NCI-H2227 (cell line): ENCODE results near the gene WASHC1.
"Not testable (repeated sequence)": the region's sequence is repeated elsewhere in the genome, so short reads cannot be mapped to it uniquely, and the experiment has no call there.

ENCODE experiments used
- DNase-seq: peaks from one replicate; lab custom pipeline; 2025; ENCODE audit not compliant: unreplicated experiment; lab: John Stamatoyannopoulos, UW

Gene WASHC1, protein sequence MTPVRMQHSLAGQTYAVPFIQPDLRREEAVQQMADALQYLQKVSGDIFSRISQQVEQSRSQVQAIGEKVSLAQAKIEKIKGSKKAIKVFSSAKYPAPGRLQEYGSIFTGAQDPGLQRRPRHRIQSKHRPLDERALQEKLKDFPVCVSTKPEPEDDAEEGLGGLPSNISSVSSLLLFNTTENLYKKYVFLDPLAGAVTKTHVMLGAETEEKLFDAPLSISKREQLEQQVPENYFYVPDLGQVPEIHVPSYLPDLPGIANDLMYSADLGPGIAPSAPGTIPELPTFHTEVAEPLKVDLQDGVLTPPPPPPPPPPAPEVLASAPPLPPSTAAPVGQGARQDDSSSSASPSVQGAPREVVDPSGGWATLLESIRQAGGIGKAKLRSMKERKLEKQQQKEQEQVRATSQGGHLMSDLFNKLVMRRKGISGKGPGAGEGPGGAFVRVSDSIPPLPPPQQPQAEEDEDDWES

GRCh38 chr9:29356-29755 lies at the start of gene WASHC1:
Gene WASHC1, minus strand, starts transcription at chr9:29456. Its CDS starts 4,457 bp downstream, at chr9:24999.
- not testable (repeated sequence) for DNase-seq

DNA sequence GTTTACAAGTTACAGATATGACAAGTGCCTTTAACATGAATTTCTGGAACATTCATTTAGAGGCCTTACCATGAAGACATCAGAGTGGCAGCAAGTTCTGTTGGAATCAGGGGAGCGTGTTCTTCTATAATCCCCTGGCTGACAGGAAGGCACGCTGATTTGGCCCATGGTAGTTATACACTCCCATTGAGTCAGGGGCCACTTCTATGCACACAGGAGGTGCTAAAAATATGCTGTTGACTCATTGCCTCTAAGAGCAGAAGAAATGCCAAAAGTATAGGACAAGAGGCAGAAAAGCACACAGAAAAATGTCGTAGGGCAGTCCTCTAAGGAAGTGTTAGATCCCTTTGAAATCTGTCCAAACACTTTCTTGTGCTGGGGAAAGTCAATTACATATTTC lies 49.1 kb upstream of the WASHC1 start:
- not testable (repeated sequence) for DNase-seq

DNA sequence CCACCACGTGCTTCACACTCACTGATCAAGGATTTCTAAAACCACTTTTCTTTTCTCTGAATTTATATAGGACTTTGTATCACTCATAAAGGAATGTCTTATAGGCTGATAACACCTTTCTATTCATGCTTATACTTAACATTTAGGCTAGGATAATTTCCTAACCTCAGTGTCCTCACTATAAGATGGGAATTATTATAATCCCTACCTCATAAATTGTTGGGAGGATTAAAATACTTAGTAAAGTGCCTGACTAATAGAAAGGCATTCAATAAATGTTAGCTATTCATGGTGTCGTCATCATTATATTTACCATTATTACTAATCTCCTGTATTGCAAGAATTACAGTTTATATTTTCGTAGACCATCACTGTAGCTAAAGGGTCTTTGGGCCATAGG lies 47.1 kb upstream of the WASHC1 start:
- not testable (repeated sequence) for DNase-seq

GRCh38 chr9:73900-74525 lies 44.8 kb upstream of the WASHC1 start:
- not testable (repeated sequence) for DNase-seq

DNA sequence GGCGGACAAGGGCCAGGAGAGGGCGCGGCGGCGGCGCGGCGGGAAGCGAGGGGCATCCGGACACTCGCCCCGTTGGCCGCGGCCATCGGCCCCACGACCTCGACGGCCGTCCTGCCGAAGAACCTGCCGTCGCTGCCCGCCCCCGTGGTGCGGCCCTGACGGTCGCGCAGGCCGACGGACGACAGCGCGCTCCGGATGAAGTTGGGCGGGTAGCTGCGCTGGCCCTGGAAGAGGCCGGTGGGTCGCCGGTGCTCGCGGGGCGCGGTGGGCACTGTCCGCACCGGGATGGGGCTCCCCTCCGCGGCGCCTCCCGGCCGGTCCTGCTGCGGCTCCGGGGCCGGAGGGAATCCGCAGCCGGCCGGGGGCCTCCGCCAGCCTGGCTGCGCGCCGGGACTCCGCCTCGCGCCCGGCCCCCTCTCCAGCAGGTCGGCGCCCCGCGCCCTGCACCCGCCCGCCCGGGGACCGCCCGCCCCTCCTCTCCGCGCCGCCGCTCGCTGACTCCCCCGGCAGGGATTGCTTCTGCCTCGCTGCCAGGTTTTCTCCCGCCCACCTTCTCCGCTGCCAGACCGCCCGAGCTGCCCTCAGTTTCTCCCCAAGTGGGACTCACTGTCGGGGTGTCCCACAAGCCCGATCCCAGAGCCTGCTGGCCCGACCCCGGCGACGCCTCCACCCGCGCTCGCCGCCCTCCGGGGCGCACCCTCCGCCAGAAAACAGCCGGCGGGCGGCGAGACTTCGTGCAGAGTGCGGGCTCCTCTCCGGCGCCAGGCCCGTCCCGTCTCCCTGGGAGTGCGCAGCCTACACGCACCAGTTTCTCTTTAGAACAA lies 44.0 kb upstream of the WASHC1 start:
- not testable (repeated sequence) for DNase-seq

- not testable (repeated sequence) for DNase-seq
Observed at GRCh38 chr9:63031-63629, 33.9 kb upstream of the WASHC1 start.

- DNase-seq: not testable (repeated sequence)
Observed at GRCh38 chr9:52678-53077, 23.4 kb upstream of the WASHC1 start.

DNA sequence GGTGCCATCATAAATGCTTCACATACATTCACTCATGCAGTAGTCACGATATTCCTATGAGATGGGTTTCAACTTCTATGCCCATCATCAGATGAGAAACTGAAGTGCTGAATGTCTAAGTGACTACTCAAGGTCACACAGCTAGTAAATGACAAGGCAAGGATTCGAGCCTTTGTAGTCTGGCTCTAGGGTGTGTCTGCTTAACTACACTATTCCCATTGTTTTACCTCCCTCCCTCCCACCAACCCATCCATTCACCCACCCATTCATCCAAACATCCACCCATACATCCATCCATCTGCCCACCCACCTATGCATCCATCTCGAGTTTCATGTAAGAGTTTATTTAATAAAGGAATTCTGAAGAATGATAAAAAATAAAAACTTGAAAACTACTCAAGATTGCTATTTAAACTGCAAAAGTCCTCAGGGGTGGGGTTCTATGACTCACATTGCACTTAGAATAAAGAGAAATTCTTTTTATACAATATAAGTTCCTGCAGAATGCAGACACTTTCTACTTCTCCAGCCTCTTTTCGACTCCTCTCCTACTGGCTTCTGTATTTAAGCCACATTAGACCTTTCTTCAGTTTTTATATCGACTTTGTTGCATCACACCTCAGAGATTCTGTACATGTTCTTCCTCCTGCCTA lies 19.1 kb upstream of the WASHC1 start:
- DNase-seq: not testable (repeated sequence)

DNA sequence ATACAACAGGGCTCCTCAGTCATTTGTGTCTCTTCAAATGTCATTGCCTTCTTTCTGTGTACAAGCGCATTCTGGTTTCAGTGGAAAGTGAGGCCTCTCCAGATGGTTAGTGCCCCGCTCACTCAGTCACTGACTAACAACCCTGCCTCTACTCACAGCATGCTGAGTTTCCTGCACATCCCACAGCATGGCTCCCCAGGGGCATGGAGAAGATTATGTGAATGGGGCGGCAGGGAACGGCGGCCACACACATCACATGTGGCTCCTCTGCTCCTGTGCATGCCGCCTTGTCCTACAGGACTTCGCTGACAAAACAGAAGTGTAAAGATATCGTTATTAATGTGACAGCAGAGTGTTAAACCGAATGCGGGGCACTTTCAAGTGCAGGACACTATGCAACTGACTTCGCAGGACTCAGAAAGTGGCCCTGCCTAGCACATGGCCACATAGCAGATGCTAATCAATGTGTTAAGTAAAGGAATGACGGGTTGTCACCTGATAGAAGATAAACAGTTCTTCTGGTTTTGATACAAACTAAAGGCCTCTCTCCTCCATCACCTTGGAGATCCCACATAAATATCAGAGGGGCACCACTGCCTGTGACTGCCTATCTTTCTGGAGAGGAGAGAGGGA lies 17.5 kb upstream of the WASHC1 start:
- DNase-seq: not testable (repeated sequence)

GRCh38 chr9:46164-46563 lies 16.9 kb upstream of the WASHC1 start:
- not testable (repeated sequence) for DNase-seq

GRCh38 chr9:45180-45878 lies 16.1 kb upstream of the WASHC1 start:
- DNase-seq: not testable (repeated sequence)

- not testable (repeated sequence) for DNase-seq
Observed at GRCh38 chr9:44416-44815, 15.2 kb upstream of the WASHC1 start.

GRCh38 chr9:43636-44035 lies 14.4 kb upstream of the WASHC1 start:
- DNase-seq: not testable (repeated sequence)

- DNase-seq: not testable (repeated sequence)
Observed at GRCh38 chr9:43116-43515, 13.9 kb upstream of the WASHC1 start.

DNA sequence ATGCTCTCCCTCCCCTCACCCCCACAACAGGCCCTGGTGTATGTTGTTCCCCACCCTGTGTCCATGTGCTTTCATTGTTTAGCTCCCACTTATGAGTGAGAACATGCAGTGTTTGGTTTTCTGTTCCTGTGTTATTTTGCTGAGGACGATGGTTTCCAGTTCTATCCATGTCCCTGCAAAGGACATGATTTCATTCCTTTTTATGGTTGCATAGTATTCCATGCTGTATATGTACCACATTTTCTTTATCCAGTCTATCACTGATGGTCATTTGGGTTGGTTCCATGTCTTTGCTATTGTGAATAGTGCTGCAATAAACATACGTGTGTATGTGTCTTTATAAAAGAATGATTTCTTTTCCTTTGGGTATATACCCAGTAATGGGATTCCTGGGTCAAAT lies 12.6 kb upstream of the WASHC1 start:
- not testable (repeated sequence) for DNase-seq

DNA sequence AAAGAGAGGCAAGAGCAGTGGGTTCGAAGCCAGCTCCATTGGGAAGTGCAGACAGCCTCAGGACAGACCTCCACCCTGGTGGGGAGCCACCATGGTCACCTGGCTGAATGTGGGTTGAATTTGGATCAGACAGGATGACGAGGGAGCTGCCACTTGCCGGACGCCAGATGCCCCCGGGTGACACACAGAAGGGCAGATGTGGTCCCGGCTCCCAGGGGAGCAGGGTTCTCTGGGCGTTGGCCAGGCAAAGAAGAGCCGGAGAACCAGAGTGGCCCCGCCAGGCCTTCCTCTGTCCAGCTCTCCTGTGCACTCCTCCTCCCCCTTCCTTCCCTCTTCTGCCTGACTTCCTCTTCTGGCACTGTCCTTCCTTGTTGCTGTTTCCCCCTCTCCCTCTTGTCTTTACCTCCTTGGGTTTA lies 12.0 kb upstream of the WASHC1 start:
- not testable (repeated sequence) for DNase-seq

- DNase-seq: not testable (repeated sequence)
Observed at GRCh38 chr9:32308-32707, 3.1 kb upstream of the WASHC1 start.

- not testable (repeated sequence) for DNase-seq
Observed at GRCh38 chr9:28775-29174, 481 bp downstream of the WASHC1 start.

DNA sequence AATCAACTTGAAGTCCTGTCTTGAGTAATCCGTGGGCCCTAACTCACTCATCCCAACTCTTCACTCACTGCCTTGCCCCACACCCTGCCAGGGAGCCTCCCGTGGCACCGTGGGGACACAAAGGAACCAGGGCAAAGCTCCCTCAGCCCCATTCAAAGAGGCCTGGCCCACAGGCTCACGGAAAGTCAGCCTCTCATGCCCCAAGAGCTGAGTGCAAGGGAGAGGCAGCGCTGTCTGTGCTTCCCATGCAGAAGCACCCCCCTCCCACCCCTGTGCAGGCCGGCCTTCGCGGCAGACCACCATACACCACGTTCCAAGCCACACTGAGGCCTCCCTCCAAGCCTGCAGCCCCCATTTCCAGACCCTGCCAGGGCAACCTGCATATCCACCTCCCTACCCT lies 7.6 kb downstream of the WASHC1 start:
- not testable (repeated sequence) for DNase-seq
